IMR-90 (cell line): ENCODE results near the gene FBXL14. TPM values are rescaled to one million over a fixed set of nuclear protein-coding genes. Genes with fewer than 3 reads are reported as not detected.

ENCODE experiments used
- ATAC-seq: fragments of 200-7000 bp; cut with Tn5 transposase; 2 replicates; pipeline ENCODE4 v1.9.1; 2020; ENCODE audit warnings: low read depth, mild to moderate bottlenecking, moderate library complexity
- BruUV-seq: library from RNA; stranded (reverse); fragments of 400-500 nt; replicated peaks from 2 replicates; lab custom pipeline; 2021; lab: Mats Ljungman, UMichigan
- CTCF ChIA-PET: fragments of 300-600 bp; formaldehyde crosslinking; extraction: SDS; loops from one replicate; lab custom pipeline; 2021; ENCODE audit warnings: antibody characterized with exemption; lab: Yijun Ruan, JAX
- POLR2A ChIA-PET: fragments of 300-600 bp; sonication (Branson Sonifier 250); formaldehyde crosslinking; loops from one replicate; lab custom pipeline; 2022; ENCODE audit warnings: antibody characterized with exemption; ENCODE audit not compliant: unreplicated experiment; lab: Charles Lee
- DNase-seq: peaks from one replicate; pipeline ENCODE4 v3.0.0; 2013
- H2AFZ ChIP-seq: replicated peaks from 2 replicates; pipeline ENCODE3; 2013; ENCODE audit warnings: low read length, mild to moderate bottlenecking; ENCODE audit not compliant: poor library complexity
- H2AK5ac ChIP-seq: 2 replicates; pipeline ENCODE4 v1.6.1; 2013; ENCODE audit warnings: low read depth, low read length, inconsistent platforms
- H2AK9ac ChIP-seq: replicated peaks from 2 replicates; pipeline ENCODE3; 2013; ENCODE audit warnings: mild to moderate bottlenecking, low read depth, low read length, moderate library complexity; ENCODE audit not compliant: poor library complexity
- H2BK120ac ChIP-seq: 2 replicates; pipeline ENCODE4 v1.6.1; 2013; ENCODE audit warnings: low read depth, low read length, inconsistent platforms
- H2BK15ac ChIP-seq: 3 replicates; pipeline ENCODE4 v1.6.1; 2013; ENCODE audit warnings: low read depth, low read length, inconsistent platforms
- H2BK20ac ChIP-seq: 2 replicates; pipeline ENCODE4 v1.6.1; 2013; ENCODE audit warnings: low read depth, mild to moderate bottlenecking, inconsistent platforms, low read length, moderate library complexity
- H2BK5ac ChIP-seq: 2 replicates; pipeline ENCODE4 v1.6.1; 2013; ENCODE audit warnings: mild to moderate bottlenecking, low read depth, low read length, inconsistent platforms; ENCODE audit not compliant: poor library complexity, severe bottlenecking
- H3K14ac ChIP-seq: replicated peaks from 2 replicates; pipeline ENCODE4 v1.6.1; 2013; ENCODE audit warnings: low read depth, low read length, inconsistent platforms
- H3K18ac ChIP-seq: 2 replicates; pipeline ENCODE4 v1.6.1; 2013; ENCODE audit warnings: low read depth, low read length, control low read depth
- H3K23ac ChIP-seq: 2 replicates; pipeline ENCODE4 v1.6.1; 2013; ENCODE audit warnings: low read depth, low read length, inconsistent platforms
- H3K27ac ChIP-seq: 2 replicates; pipeline ENCODE4 v1.5.1; 2013; ENCODE audit warnings: mild to moderate bottlenecking, control low read depth, low read length; ENCODE audit not compliant: insufficient read depth
- H3K27me3 ChIP-seq: 2 replicates; pipeline ENCODE4 v1.6.1; 2013; ENCODE audit warnings: low read length; ENCODE audit not compliant: control insufficient read depth, insufficient read depth
- H3K36me3 ChIP-seq: 2 replicates; pipeline ENCODE4 v1.6.1; 2013; ENCODE audit warnings: low read length, mixed read lengths; ENCODE audit not compliant: control insufficient read depth, insufficient read depth
- H3K4ac ChIP-seq: 2 replicates; pipeline ENCODE4 v1.6.1; 2013; ENCODE audit warnings: low read depth, low read length, inconsistent platforms
- H3K4me1 ChIP-seq: 2 replicates; pipeline ENCODE4 v1.6.1; 2013; ENCODE audit warnings: low read length, mixed read lengths; ENCODE audit not compliant: control insufficient read depth, insufficient read depth
- H3K4me2 ChIP-seq: 2 replicates; pipeline ENCODE4 v1.6.1; 2013; ENCODE audit warnings: low read depth, mild to moderate bottlenecking, control low read depth, low read length, moderate library complexity
- H3K4me3 ChIP-seq: 2 replicates; pipeline ENCODE4 v1.5.1; 2013; ENCODE audit warnings: low read depth, mild to moderate bottlenecking, control low read depth, low read length, moderate library complexity; ENCODE audit not compliant: insufficient read depth
- H3K56ac ChIP-seq: 2 replicates; pipeline ENCODE4 v1.6.1; 2013; ENCODE audit warnings: low read length, inconsistent platforms; ENCODE audit not compliant: insufficient read depth; ENCODE audit errors: extremely low read depth
- H3K79me1 ChIP-seq, 2 experiments: 2 replicates each; pipeline ENCODE4 v1.6.1; 2013; ENCODE audit warnings: low read length in 2 of 2, inconsistent platforms in 1 of 2, low read depth in 1 of 2
- H3K9ac ChIP-seq: 2 replicates; pipeline ENCODE4 v1.6.1; 2013; ENCODE audit warnings: low read depth, low read length, control low read depth
- H3K9me1 ChIP-seq: 2 replicates; pipeline ENCODE4 v1.6.1; 2013; ENCODE audit warnings: low read length, inconsistent platforms; ENCODE audit not compliant: insufficient read depth
- H3K9me3 ChIP-seq: 2 replicates; pipeline ENCODE4 v1.6.1; 2013; ENCODE audit warnings: low read length; ENCODE audit not compliant: control insufficient read depth, insufficient read depth
- H4K20me1 ChIP-seq: 2 replicates; pipeline ENCODE4 v1.6.1; 2013; ENCODE audit warnings: low read length, inconsistent platforms; ENCODE audit not compliant: insufficient read depth
- H4K5ac ChIP-seq: 2 replicates; pipeline ENCODE4 v1.6.1; 2013; ENCODE audit warnings: mild to moderate bottlenecking, low read depth, low read length, control low read depth
- H4K8ac ChIP-seq, 2 experiments: 2 replicates each; pipeline ENCODE4 v1.6.1; 2013; ENCODE audit warnings: low read depth in 2 of 2, low read length in 2 of 2, control low read depth in 1 of 2, inconsistent platforms in 1 of 2
- H4K91ac ChIP-seq: 2 replicates; pipeline ENCODE4 v1.6.1; 2013; ENCODE audit warnings: low read depth, low read length, inconsistent platforms; ENCODE audit not compliant: insufficient read depth
- BHLHE40 ChIP-seq: fragments of 150-350 bp; IDR thresholded peaks from 2 replicates; pipeline ENCODE4 v1.6.1; 2016; ENCODE audit warnings: mild to moderate bottlenecking, low read depth, low read length
- CEBPB ChIP-seq: IDR thresholded peaks from 2 replicates; pipeline ENCODE4 v1.6.1; 2012; ENCODE audit warnings: low read depth, low read length, improper control_type of control experiment
- CHD1 ChIP-seq: IDR thresholded peaks from 2 replicates; pipeline ENCODE4 v1.6.1; 2012; ENCODE audit warnings: low read depth, low read length, improper control_type of control experiment
- MAFK ChIP-seq: IDR thresholded peaks from 2 replicates; pipeline ENCODE4 v1.6.1; 2012; ENCODE audit warnings: low read depth, low read length, improper control_type of control experiment
- MAZ ChIP-seq: IDR thresholded peaks from 2 replicates; pipeline ENCODE4 v1.6.1; 2012; ENCODE audit warnings: low read depth, mild to moderate bottlenecking, low read length, improper control_type of control experiment, moderate library complexity, borderline replicate concordance
- MXI1 ChIP-seq: IDR thresholded peaks from 2 replicates; pipeline ENCODE4 v1.6.1; 2012; ENCODE audit warnings: low read depth, mild to moderate bottlenecking, low read length, moderate library complexity, borderline replicate concordance
- NFE2L2 ChIP-seq: fragments of 150-350 bp; IDR thresholded peaks from 2 replicates; pipeline ENCODE4 v1.6.1; 2016; ENCODE audit warnings: low read depth, mild to moderate bottlenecking, low read length
- POLR2A ChIP-seq: IDR thresholded peaks from 2 replicates; pipeline ENCODE4 v1.6.1; 2012; ENCODE audit warnings: mild to moderate bottlenecking, low read depth, low read length
- WGBS, 2 experiments: methylation state at CpG; one replicate each; pipeline versions ENCODE4 v1.1.5 to v1.1.7; 2013; ENCODE audit warnings: missing lambda C conversion rate in 2 of 2; ENCODE audit not compliant: insufficient read length in 1 of 2; ENCODE audit errors: extremely low coverage in 2 of 2; 5-methylcytosine and 5-hydroxymethylcytosine counted together
- dilution Hi-C: fragments of 300-500 bp; cut with HindIII; formaldehyde crosslinking; loops from one replicate; pipeline ENCODE4 v1.14.3; 2018; ENCODE audit warnings: low sequenced_read_pairs; ENCODE audit not compliant: unreplicated experiment
- in situ Hi-C: fragments of 300-500 bp; cut with MboI; formaldehyde crosslinking; loops from 3 replicates; pipeline ENCODE4 v1.14.3; 2019; ENCODE audit warnings: low sequenced_read_pairs, inconsistent platforms, mixed read lengths
- intact Hi-C: fragments of 100-400 bp; cut with micrococcal nuclease; formaldehyde crosslinking; loops from 2 replicates; pipeline ENCODE4 v1.10.0; 2022
- polyA plus RNA-seq, 3 experiments: library from polyadenylated mRNA; depleted of rRNA; stranded (reverse); fragments of >200 nt; gene quantifications; 2 replicates each; pipeline ENCODE4 v1.2.3, GENCODE V29; 2012; ENCODE audit warnings: low replicate concordance in 1 of 3
- total RNA-seq: library from RNA; depleted of rRNA; stranded (reverse); fragments of >200 nt; gene quantifications from 2 replicates; pipeline ENCODE4 v1.2.3, GENCODE V29; 2012
- TF ChIP-seq, protein P1 (sequence below): conservative IDR thresholded peaks from 2 replicates; pipeline ENCODE4 v1.5.1; 2012; ENCODE audit warnings: mild to moderate bottlenecking, low read depth, low read length, improper control_type of control experiment
- TF ChIP-seq, protein P2 (sequence below): fragments of 150-350 bp; IDR thresholded peaks from 2 replicates; pipeline ENCODE4 v1.6.1; 2016; ENCODE audit warnings: low read depth, mild to moderate bottlenecking, low read length, moderate library complexity, borderline replicate concordance

The FBXL14 gene
- total and polyA plus RNA-seq, 2 of the 4 experiments (the other 2 are of a cell fraction) = 4.7 to 7.3 TPM

DNA sequence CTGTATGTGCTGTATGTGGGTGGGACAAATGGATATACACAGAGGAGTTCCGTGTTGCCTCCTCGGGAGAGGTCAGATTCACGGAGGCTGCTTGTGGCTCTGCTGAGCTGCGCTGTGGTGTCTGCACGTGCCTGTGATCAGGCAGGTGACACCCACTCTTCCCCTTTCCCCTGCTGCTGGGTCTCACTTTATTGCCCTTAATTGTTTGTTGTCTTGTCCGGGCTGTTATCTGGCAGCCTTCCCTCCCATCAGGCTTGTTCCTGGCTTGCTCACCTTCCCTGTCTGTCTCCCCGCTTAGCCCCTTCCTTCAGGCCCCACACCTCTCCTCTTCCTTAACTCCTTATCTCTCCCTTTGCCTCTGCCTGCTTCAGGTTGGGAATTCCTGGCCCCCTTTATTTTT lies 48.1 kb upstream of the FBXL14 start:
- H2BK5ac ChIP-seq = no peak overlapping the region
- no peak overlapping the region for H4K91ac ChIP-seq
- ChIA-PET CTCF (no interaction called here), POLR2A (no interaction called here)
- no peak overlapping the region for H3K9ac ChIP-seq
- no peak overlapping the region for H2AK9ac ChIP-seq
- in situ Hi-C loops = no loop called here
- H2BK20ac ChIP-seq = no peak overlapping the region
- no peak overlapping the region for H2BK15ac ChIP-seq
- H3K9me3 ChIP-seq = no peaks in the 10 kb centered on the region
- H3K56ac ChIP-seq = no peak overlapping the region
- no peak overlapping the region for H3K4me2 ChIP-seq
- intact Hi-C loops = no loop called here
- no peak overlapping the region for H2BK120ac ChIP-seq
- no TSS peak for BruUV-seq
- H3K4me1 ChIP-seq = peaks cover 9% of the 10 kb centered on the region
- no peak overlapping the region for H3K23ac ChIP-seq
- H3K27me3 ChIP-seq = no peaks in the 10 kb centered on the region
- H4K5ac ChIP-seq = no peak overlapping the region
- no peak overlapping the region for H2AK5ac ChIP-seq
- no peak overlapping the region for H3K4me3 ChIP-seq
- H3K79me1 ChIP-seq = peaks cover 19 to 69% of the 10 kb centered on the region in 2 experiments; a peak in 3 of 4 replicates
- no peak for DNase-seq
- H4K20me1 ChIP-seq = peaks cover 28% of the 10 kb centered on the region
- no peak overlapping the region for H3K27ac ChIP-seq
- WGBS, 2 experiments = 80% methylated on average over 3 of the region's 7 CpGs; no CpG with 5 or more reads in 1 of the 2 experiments
- ATAC-seq = no peak
- no peak overlapping the region for H3K14ac ChIP-seq
- peaks cover 5% of the 10 kb centered on the region for H3K9me1 ChIP-seq
- TF ChIP-seq CEBPB (no peak), NFE2L2 (no peak), MAZ (no peak), MXI1 (no peak), CHD1 (no peak), POLR2A (no peak), MAFK (no peak), BHLHE40 (no peak)
- TF ChIP-seq, protein P1, sequence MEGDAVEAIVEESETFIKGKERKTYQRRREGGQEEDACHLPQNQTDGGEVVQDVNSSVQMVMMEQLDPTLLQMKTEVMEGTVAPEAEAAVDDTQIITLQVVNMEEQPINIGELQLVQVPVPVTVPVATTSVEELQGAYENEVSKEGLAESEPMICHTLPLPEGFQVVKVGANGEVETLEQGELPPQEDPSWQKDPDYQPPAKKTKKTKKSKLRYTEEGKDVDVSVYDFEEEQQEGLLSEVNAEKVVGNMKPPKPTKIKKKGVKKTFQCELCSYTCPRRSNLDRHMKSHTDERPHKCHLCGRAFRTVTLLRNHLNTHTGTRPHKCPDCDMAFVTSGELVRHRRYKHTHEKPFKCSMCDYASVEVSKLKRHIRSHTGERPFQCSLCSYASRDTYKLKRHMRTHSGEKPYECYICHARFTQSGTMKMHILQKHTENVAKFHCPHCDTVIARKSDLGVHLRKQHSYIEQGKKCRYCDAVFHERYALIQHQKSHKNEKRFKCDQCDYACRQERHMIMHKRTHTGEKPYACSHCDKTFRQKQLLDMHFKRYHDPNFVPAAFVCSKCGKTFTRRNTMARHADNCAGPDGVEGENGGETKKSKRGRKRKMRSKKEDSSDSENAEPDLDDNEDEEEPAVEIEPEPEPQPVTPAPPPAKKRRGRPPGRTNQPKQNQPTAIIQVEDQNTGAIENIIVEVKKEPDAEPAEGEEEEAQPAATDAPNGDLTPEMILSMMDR = no peak
- TF ChIP-seq, protein P2, sequence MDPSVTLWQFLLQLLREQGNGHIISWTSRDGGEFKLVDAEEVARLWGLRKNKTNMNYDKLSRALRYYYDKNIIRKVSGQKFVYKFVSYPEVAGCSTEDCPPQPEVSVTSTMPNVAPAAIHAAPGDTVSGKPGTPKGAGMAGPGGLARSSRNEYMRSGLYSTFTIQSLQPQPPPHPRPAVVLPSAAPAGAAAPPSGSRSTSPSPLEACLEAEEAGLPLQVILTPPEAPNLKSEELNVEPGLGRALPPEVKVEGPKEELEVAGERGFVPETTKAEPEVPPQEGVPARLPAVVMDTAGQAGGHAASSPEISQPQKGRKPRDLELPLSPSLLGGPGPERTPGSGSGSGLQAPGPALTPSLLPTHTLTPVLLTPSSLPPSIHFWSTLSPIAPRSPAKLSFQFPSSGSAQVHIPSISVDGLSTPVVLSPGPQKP = no peak
- no peak overlapping the region for H4K8ac ChIP-seq
- H3K36me3 ChIP-seq = peaks cover 18% of the 10 kb centered on the region
- no peak overlapping the region for H3K4ac ChIP-seq
- H3K18ac ChIP-seq = no peak overlapping the region
- H2AFZ ChIP-seq = no peak overlapping the region
- dilution Hi-C loops = no loop called here
